Esophagus muscularis mucosa (tissue), 3 donors: ENCODE results near the gene ETFA.

ENCODE experiments used
- CTCF ChIP-seq, 3 experiments: fragments of 200-600 bp in 2 of 3; fragments of 450-650 bp in 1 of 3; sonication (generic) in 2 of 3; IDR thresholded peaks; one replicate each; pipeline ENCODE4 v1.5.1; 2017 to 2019; ENCODE audit warnings: antibody characterized with exemption in 3 of 3, mild to moderate bottlenecking in 2 of 3, moderate library complexity in 1 of 3
- POLR2A ChIP-seq: fragments of 450-650 bp; IDR thresholded peaks from one replicate; pipeline ENCODE4 v1.6.1; 2017; ENCODE audit warnings: antibody characterized with exemption, moderate library complexity, mild to moderate bottlenecking, low read depth

GRCh38 chr15:76201536-76202255, 109.6 kb downstream of the ETFA start:
- TF ChIP-seq CTCF (IDR thresholded peaks at IDR 0.05): no peak
- no peak for TF ChIP-seq POLR2A
